ENCODE data around the gene TGM1.
"Not testable (repeated sequence)": the region's sequence is repeated elsewhere in the genome, so short reads cannot be mapped to it uniquely, and the experiment has no call there.

The TGM1 gene

DNA sequence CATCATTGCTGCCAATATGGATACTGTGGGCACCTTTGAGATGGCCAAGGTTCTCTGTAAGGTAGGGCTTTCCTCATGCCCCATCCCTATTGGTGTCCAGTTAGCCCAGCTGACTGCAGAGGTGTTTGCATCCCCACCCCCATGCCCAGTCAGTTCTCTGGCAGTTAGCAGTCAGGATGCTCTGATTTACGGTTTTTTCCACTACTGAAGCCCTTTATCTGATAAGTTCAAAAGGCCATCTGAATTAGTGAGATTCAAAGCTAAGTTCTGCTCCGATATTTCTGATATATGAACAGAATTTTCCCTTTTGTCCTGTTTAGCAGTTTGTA is 29.5 kb downstream of the TGM1 start:
- no peak for DNase-seq (ENCODE audit: low spot score)

DNA sequence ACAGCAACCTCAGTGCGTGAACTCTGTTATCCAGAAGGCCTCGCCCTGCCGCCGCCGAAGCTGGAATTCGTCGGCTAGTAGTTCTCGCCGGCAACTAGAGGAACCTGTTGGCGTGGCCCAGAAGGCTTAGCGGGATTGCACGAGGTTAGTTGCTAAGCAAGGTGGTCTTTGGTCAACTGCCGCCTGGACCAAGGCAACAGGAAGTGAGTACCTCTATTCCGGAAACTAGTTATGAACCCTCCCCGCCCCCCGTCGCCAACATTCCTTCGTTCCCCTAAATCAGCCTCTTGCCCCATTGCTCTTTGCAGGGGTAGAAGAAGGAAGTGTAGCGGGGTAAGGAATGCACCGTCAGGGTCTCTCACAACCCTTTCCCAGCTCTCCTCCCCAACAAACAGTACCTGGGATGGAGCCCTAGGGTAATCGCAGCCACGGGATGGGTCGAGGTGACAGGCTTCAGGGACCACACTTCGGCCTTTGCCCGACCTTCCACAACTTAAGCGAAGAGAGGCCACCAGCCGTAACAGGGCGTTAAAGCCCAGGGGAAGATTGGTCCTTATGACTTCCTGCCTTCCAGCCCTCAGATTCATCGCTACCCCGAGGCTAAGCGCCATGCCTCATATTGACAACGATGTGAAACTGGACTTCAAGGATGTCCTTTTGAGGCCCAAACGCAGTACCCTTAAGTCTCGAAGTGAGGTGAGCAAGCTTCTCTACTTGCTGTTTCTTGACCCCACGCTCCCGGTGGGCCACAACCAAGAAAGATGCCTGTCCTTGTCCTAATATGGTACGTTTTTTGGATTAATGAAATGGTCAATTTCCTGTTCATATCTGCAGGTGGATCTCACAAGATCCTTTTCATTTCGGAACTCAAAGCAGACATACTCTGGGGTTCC is 30.1 kb downstream of the TGM1 start, which contains the start of gene GMPR2:
GMPR2 (plus strand) TSS at position 285 of the 893 bp plus-strand sequence; CDS start at position 610, 325 bp downstream.
- DNase-seq (ENCODE audit: low spot score), result peak; percentile 39

GRCh38 chr14:24232121-24232644 is 30.8 kb downstream of the TGM1 start, which contains the start of gene NEDD8:
Gene NEDD8 (minus strand): TSS chr14:24232367. CDS start chr14:24232267, 100 bp downstream.
- DNase-seq (ENCODE audit: low spot score), result peak; percentile 72

GRCh38 chr14:24231263-24232120 is 31.5 kb downstream of the TGM1 start:
- DNase-seq (ENCODE audit: low spot score), result no peak

DNA sequence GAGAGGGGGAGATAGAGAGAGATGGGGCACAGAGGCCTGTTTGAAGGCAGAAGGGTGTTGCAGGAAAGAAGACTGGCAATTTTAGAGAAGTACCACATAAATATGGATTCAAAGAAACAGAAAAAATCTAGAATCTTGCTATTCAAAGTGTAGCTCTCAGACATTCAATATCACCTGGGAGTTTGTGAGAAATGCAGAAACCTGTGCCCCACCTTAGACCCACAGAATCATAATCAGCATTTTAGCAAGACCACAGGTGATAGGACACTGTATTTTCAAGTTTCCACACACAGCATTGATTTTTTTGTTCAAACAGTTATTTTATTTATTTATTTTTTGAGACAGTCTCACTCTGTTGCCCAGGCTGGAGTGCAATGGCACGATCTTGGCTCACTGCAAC is 34.1 kb downstream of the TGM1 start:
- DNase-seq (ENCODE audit: low spot score), result no peak

DNA sequence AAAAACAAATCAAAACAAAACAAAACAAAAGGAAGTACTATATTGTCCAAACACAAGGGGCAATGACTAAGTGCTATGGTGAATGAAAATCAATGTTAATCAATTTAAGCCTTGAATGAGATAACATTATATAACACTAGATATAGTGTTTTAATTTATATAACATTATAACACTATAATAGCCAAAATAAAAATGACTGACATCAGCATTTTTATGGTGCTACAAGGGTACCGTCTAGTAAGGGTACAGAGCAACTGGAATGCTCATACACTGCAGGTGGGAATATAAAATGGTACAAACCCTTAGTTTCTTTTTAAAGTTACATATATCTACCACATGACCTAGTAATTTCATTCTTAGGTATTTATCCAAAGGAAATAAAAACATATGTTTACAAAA is 36.5 kb downstream of the TGM1 start:
- DNase-seq (ENCODE audit: low spot score), result no peak

DNA sequence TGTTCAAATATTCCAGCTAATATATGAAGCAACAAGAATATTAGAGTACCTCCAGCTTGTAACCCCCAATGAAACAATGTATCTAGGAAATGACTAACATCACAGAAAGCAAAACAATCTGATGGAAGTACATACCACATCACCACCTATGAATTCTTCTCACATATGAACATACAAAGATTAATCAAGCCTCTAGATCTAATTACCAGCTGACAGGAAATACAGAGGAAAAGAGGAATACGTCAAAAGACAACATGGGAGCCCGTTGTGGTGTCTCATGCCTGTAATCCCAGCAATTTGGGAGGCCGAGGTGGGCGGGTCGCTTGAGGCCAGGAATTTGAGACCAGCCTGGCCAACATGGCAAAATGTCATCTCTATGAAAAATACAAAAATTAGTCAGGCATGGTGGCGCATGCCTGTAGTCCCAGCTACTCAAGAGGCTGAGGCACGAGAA is 38.3 kb downstream of the TGM1 start:
- DNase-seq (ENCODE audit: low spot score), result no peak

GRCh38 chr14:24222987-24223386 is 40.0 kb downstream of the TGM1 start:
- not testable (repeated sequence) for DNase-seq (ENCODE audit: low spot score)

- DNase-seq (ENCODE audit: low spot score), result no peak
These were observed 43.5 kb downstream of the TGM1 start for GRCh38 chr14:24219521-24219920.

- no peak for DNase-seq (ENCODE audit: low spot score)
These were observed 43.9 kb downstream of the TGM1 start for GRCh38 chr14:24219080-24219479.

- DNase-seq (ENCODE audit: low spot score), result not testable (repeated sequence)
These were observed 46.1 kb downstream of the TGM1 start for GRCh38 chr14:24216876-24217275.

- DNase-seq (ENCODE audit: low spot score), result no peak
These were observed 46.7 kb downstream of the TGM1 start for GRCh38 chr14:24216345-24216699.

- DNase-seq (ENCODE audit: low spot score), result peak; percentile 82
These were observed 47.3 kb downstream of the TGM1 start, which contains the start of gene MDP1 for GRCh38 chr14:24215495-24216344. Gene MDP1 (minus strand): TSS chr14:24216066. CDS start chr14:24215955, 111 bp downstream.

DNA sequence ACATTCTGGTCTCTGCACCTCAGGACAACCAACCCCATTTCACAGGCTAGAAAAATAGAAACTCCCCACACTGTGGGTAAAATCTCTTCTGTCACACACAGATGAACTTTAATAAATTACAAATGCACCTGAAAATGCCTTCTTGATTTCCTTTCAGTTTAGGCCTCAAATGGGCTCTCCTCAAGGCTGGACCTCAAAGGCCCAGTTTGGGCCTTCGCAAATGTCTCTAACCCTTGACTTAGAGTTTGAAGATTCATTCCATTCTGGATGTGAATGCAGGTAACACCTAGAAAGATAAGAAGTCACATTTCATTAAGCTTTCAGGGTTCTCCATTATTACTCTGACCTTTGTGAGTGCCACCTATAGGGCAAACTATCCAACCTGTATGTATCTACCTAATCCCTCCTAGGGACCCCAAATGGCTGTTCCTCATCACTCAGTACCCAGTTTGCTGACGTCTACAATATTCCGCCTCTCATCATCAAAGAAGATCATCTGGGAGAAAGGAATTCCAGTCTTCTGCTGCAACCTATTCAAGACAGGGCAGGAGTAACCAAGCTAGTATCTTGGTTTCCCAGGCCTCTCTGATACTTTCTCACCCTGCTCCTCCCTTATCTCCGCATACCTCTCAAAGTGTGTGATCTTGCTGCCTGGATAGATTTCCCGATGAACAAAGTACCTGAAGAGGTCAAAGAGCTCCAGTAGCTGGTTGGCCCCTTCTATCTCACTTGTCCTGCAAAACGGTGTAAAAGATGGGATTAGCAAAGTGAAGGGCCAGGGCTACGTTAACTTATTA is 48.9 kb downstream of the TGM1 start:
- no peak for DNase-seq (ENCODE audit: low spot score)

DNA sequence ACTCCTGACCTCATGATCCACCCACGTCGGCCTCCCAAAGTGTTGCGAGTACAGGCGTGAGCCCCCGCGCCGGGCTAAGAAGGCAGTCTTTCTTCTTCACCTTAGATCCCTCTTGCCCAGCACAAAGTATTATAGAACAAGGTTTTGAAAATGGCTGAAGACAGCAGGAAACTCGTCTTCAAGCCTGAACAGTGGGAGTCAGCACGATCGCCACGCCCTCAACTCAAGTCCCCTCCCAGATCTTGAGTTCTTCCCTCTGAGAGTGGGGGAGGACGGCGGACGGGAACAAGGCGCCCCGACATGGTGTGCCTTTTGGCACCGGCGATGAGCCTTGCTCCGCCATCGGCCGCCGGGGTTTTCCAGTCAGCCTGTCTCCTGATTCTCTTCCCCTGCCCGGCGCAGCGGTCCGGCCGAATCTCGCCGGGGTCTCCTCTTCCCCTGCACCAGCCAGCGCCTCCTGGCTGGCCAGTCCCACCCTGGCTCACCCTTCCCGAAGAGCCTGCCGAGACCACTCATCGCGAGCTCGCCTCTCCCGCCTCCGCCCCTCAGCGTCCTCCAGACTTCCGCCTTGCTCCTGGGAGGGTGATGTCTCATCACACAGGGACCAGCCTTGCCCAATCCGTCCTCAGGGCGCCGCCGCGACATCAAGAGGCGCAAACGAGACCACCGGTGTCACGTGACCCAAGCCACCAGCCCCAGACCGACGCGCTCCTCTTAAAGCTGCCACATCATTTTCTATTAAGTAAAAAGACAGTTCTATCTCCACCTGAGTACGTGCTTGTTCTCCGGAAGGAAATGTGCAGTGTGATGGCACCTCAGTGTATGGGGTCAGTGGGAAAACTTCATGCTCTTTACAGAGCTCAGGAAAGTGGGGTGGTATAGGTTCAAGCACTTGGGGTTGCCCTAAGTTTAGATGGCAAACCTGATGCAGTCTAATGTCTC is 49.8 kb downstream of the TGM1 start, which contains the start of gene CHMP4A:
CHMP4A (minus strand) TSS at position 565 of the 942 bp plus-strand sequence; CDS start at position 516, 49 bp downstream.
- peak; percentile 95 for DNase-seq (ENCODE audit: low spot score)

GRCh38 chr14:24211311-24211710 is 51.7 kb downstream of the TGM1 start:
- DNase-seq (ENCODE audit: low spot score), result no peak

- no peak for DNase-seq (ENCODE audit: low spot score)
These were observed 55.4 kb downstream of the TGM1 start for GRCh38 chr14:24207625-24208024.

DNA sequence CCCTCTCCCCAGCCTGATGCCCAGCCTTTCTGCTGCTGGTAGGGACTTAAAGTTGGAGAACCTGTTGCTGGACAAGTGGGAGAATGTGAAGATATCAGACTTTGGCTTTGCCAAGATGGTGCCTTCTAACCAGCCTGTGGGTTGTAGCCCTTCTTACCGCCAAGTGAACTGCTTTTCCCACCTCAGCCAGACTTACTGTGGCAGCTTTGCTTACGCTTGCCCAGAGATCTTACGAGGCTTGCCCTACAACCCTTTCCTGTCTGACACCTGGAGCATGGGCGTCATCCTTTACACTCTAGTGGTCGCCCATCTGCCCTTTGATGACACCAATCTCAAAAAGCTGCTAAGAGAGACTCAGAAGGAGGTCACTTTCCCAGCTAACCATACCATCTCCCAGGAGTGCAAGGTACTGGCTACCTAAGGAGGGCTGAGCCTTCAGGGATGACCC is 55.8 kb downstream of the TGM1 start:
- DNase-seq (ENCODE audit: low spot score), result no peak

All from HuH-7.5 (cell line).